HG03280 (cell line): ENCODE results near the gene MRPL21.
A peak's percentile ranks its signal among the peaks of the same experiment; 100 is the strongest.

Source experiments
- ATAC-seq: cut with Tn5 transposase; IDR thresholded peaks from one replicate; pipeline ENCODE4 v1.9.1; 2021; ENCODE audit warnings: mild to moderate bottlenecking, moderate library complexity; ENCODE audit not compliant: unreplicated experiment

The MRPL21 gene

DNA sequence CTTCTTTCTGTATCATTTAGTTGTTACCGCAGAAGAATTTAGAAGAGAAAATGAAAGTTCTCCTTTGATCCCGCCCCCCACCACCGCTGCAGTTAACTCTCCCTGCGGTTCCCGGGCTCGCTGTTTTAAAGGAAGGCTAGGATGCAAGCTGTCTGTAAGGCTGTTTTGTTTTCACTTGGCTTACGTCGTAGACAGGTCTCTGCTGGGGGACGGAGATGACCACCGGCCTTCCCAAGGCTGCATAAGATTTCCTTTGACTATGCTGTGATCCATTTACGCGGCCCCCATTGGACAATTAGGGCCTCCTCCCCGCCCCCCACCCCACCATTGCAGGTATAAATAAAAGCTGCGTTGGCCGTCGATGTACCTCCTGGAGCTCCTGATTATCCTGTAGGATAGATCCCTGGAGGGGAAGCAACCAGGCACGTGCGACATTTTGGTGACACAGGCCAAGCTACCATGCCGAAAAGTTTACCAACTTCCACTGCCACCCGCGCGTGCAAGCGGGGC, 60.5 kb downstream of the MRPL21 start:
- no peak for ATAC-seq

DNA sequence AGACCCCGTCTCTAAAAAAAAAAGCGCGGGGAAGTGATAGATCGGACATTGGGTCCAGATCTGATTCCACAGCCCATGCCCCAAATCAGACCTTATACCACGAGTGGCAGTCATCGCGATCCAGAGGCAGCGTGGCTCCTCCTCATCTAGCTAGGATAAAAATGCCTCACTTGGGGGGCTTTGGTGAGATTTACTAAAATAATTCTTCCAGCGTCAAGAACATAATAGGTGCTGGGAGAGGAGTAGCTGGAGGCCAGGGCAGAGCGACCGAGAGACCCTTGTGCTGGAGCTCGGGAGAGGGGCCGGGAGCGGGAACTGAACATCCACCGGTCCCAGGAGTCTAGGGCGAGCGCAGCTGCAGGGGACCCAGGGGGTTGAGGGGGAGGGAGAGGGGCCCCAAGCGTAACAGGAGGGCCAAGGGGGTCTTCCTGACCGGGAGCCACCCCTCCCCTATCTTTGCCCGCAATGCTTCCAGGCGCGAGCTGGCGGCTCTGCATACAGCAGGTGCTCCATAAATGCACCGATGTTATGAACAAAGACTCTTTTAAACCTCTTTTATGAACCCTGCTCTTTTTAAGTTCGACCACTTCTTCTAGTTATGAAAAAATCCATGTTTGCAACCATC, 61.1 kb downstream of the MRPL21 start:
- ATAC-seq: no peak

DNA sequence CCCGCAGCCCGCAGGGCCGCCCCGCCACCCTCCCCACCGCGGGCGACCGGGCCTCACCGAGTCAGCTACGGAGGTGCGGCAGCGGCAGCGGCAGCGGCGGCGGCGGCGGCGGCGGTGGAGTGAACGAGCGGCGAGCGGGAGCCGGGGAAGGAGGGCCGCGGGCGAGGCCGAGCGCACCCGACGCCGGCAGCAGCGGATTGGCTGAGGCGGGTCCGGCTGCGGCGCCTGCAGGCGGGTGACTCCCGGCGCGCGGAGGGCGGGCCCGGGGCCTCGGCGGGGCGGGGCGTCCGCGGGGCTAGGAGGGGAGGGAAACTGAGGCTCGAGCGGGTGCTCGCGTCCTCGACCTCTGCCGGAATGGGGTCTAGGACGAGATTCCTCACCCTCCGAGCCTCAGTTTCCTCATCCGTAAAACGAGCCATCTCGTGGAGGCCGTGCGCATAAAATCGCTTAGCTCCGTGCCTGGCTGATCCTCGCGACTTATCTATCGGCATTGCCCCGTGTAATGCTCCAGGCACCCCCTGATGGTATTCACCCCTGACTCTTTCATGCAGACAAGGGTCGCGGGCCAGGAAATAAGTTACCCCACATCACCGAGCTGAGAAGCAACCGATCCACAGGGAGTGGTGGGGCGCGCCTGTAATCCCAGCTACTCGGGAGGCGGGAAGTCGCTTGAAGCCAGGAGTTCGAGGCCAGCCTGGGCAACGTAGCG, 61.8 kb downstream of the MRPL21 start, which contains the start of gene CPT1A:
Gene CPT1A, minus strand, starts transcription at position 199 of the 709 bp plus-strand sequence. CDS start 26,442 bp downstream, outside the sequence.
- ATAC-seq: peak; percentile 42
